ENCODE data around the gene AUTS2. TPM values are rescaled to one million over a fixed set of nuclear protein-coding genes. Genes with fewer than 3 reads are reported as not detected.

The AUTS2 gene
- total RNA-seq, 1 experiment from 2014 or later = 50.0 TPM

GRCh38 chr7:70303309-70303708 lies 705.0 kb downstream of the AUTS2 start (continued):
- no peak for TF ChIP-seq ZNF532 (CRISPR knock-in tag; IDR thresholded peaks at IDR 0.05; ENCODE audit: borderline replicate concordance)

GRCh38 chr7:70303780-70304179 lies 705.5 kb downstream of the AUTS2 start:
- TF ChIP-seq CREM (CRISPR knock-in tag; IDR thresholded peaks at IDR 0.05) (no peak), FOXP4 (CRISPR knock-in tag; IDR thresholded peaks at IDR 0.05) (no peak), NFE2L1 (CRISPR knock-in tag; IDR thresholded peaks at IDR 0.05) (no peak), ESRRA (CRISPR knock-in tag; IDR thresholded peaks at IDR 0.05; ENCODE audit: borderline replicate concordance) (no peak), ZNF317 (CRISPR knock-in tag; IDR thresholded peaks at IDR 0.05; ENCODE audit: borderline replicate concordance, low read depth) (no peak), CDX4 (CRISPR knock-in tag; IDR thresholded peaks at IDR 0.05; ENCODE audit: borderline replicate concordance) (no peak)

GRCh38 chr7:70306173-70306572 lies 707.9 kb downstream of the AUTS2 start:
- CTCF ChIA-PET = no interaction called here
- no peak overlapping the region for H3K4me3 Mint-ChIP-seq
- no peaks in the 10 kb centered on the region for H3K36me3 Mint-ChIP-seq
- DNase-seq (ENCODE audit: low spot score) = no peak
- H3K9me3 Mint-ChIP-seq = no peaks in the 10 kb centered on the region
- no peak overlapping the region for H3K27ac Mint-ChIP-seq
- no peaks in the 10 kb centered on the region for H3K4me1 Mint-ChIP-seq
- TF ChIP-seq PRDM15 (CRISPR knock-in tag; IDR thresholded peaks at IDR 0.05) (no peak), NR3C1 (CRISPR knock-in tag; conservative IDR thresholded peaks at IDR 0.05; ENCODE audit: low read depth) (no peak), STAT6 (CRISPR knock-in tag; conservative IDR thresholded peaks at IDR 0.05; ENCODE audit: low read depth) (no peak), NFYB (CRISPR knock-in tag; conservative IDR thresholded peaks at IDR 0.05; ENCODE audit: low read depth) (no peak)
- POLR2A ChIA-PET = no interaction called here
- no peak for ATAC-seq
- peaks cover 4% of the 10 kb centered on the region; the same call in 1 of the 2 replicates for H3K27me3 Mint-ChIP-seq (ENCODE audit: low read depth)

More at GRCh38 chr7:70303780-70304179, 705.5 kb downstream of the AUTS2 start:
- DNase-seq (ENCODE audit: low spot score) (no peak), ATAC-seq (no peak)
- Mint-ChIP-seq H3K4me1 (no peaks in the 10 kb centered on the region), H3K27ac (no peak overlapping the region), H3K36me3 (no peaks in the 10 kb centered on the region), H3K4me3 (no peak overlapping the region), H3K9me3 (no peaks in the 10 kb centered on the region), H3K27me3 (ENCODE audit: low read depth) (peaks cover 4% of the 10 kb centered on the region; the same call in 1 of the 2 replicates)
- ChIA-PET CTCF (no interaction called here), POLR2A (no interaction called here)
